Duodenal mucosa (tissue), 2 donors: ENCODE measurements around the gene NSMCE3.

Experiments
- H3K27ac ChIP-seq: one replicate; pipeline ENCODE4 v1.7.0; 2013; ENCODE audit warnings: low read depth, low read length
- H3K27me3 ChIP-seq, 2 donors: one replicate each; pipeline ENCODE4 v1.7.0; 2013; ENCODE audit warnings: low read length in 2 of 2, control low read depth in 1 of 2; ENCODE audit not compliant: insufficient read depth in 2 of 2, control insufficient read depth in 1 of 2
- H3K36me3 ChIP-seq, 2 donors: one replicate each; pipeline ENCODE4 v1.7.0; 2013; ENCODE audit warnings: low read length in 2 of 2, control low read depth in 1 of 2; ENCODE audit not compliant: insufficient read depth in 2 of 2, control insufficient read depth in 1 of 2
- H3K4me1 ChIP-seq, 2 donors: one replicate each; pipeline ENCODE4 v1.7.0; 2013; ENCODE audit warnings: low read length in 2 of 2, control low read depth in 1 of 2; ENCODE audit not compliant: insufficient read depth in 2 of 2, control insufficient read depth in 1 of 2
- H3K4me3 ChIP-seq, 2 donors: one replicate each; pipeline ENCODE4 v1.7.0; 2013; ENCODE audit warnings: low read length in 2 of 2, low read depth in 1 of 2
- H3K9ac ChIP-seq, 2 donors: one replicate each; pipeline ENCODE4 v1.7.0; 2013; ENCODE audit warnings: low read length in 2 of 2, low read depth in 1 of 2
- H3K9me3 ChIP-seq, 2 donors: one replicate each; pipeline ENCODE4 v1.7.0; 2013; ENCODE audit warnings: low read length in 2 of 2, control low read depth in 1 of 2; ENCODE audit not compliant: control insufficient read depth in 1 of 2

The NSMCE3 gene

GRCh38 chr15:29269485-29270168 is at the start of gene NSMCE3:
NSMCE3 (minus strand) TSS chr15:29269822; CDS start chr15:29269705, 117 bp downstream.
- Histone ChIP-seq H3K4me1 (peaks cover 13 to 17% of the 10 kb centered on the region in 2 donors), H3K27me3 (no peaks in the 10 kb centered on the region), H3K9ac (peak within 1 kb of the TSS; percentile 80 to 85), H3K27ac (peak within 1 kb of the TSS; percentile 86), H3K4me3 (peak within 1 kb of the TSS; percentile 95 to 97), H3K9me3 (no peaks in the 10 kb centered on the region), H3K36me3 (no peaks in the 10 kb centered on the region)

GRCh38 chr15:29316422-29316821 is 46.8 kb upstream of the NSMCE3 start:
- no peaks in the 10 kb centered on the region for H3K36me3 ChIP-seq
- no peak overlapping the region for H3K4me3 ChIP-seq
- no peaks in the 10 kb centered on the region for H3K27me3 ChIP-seq
- no peak overlapping the region for H3K27ac ChIP-seq
- H3K4me1 ChIP-seq = no peaks in the 10 kb centered on the region
- H3K9ac ChIP-seq = no peak overlapping the region
- no peaks in the 10 kb centered on the region for H3K9me3 ChIP-seq

- H3K36me3 ChIP-seq = no peaks in the 10 kb centered on the region
- H3K9me3 ChIP-seq = no peaks in the 10 kb centered on the region
- H3K4me3 ChIP-seq = no peak overlapping the region
- H3K4me1 ChIP-seq = no peaks in the 10 kb centered on the region
- H3K27me3 ChIP-seq = no peaks in the 10 kb centered on the region
- no peak overlapping the region for H3K9ac ChIP-seq
- H3K27ac ChIP-seq = no peak overlapping the region
Observed at GRCh38 chr15:29312387-29312786, 42.8 kb upstream of the NSMCE3 start.

GRCh38 chr15:29311696-29312095 is 42.1 kb upstream of the NSMCE3 start:
- H3K27me3 ChIP-seq = no peaks in the 10 kb centered on the region
- no peaks in the 10 kb centered on the region for H3K4me1 ChIP-seq
- no peaks in the 10 kb centered on the region for H3K9me3 ChIP-seq
- no peak overlapping the region for H3K27ac ChIP-seq
- no peak overlapping the region for H3K4me3 ChIP-seq
- no peaks in the 10 kb centered on the region for H3K36me3 ChIP-seq
- H3K9ac ChIP-seq = no peak overlapping the region

- Histone ChIP-seq H3K4me3 (no peak overlapping the region), H3K9ac (no peak overlapping the region), H3K36me3 (no peaks in the 10 kb centered on the region), H3K27me3 (no peaks in the 10 kb centered on the region), H3K9me3 (no peaks in the 10 kb centered on the region), H3K4me1 (no peaks in the 10 kb centered on the region), H3K27ac (no peak overlapping the region)
Observed at GRCh38 chr15:29309139-29309538, 39.5 kb upstream of the NSMCE3 start.

- Histone ChIP-seq H3K9ac (no peak overlapping the region), H3K36me3 (no peaks in the 10 kb centered on the region), H3K4me1 (no peaks in the 10 kb centered on the region), H3K27me3 (no peaks in the 10 kb centered on the region), H3K9me3 (no peaks in the 10 kb centered on the region), H3K4me3 (no peak overlapping the region), H3K27ac (no peak overlapping the region)
Observed at GRCh38 chr15:29308299-29308698, 38.7 kb upstream of the NSMCE3 start.

GRCh38 chr15:29305556-29305955 is 35.9 kb upstream of the NSMCE3 start:
- Histone ChIP-seq H3K9me3 (no peaks in the 10 kb centered on the region), H3K4me3 (no peak overlapping the region), H3K27me3 (no peaks in the 10 kb centered on the region), H3K4me1 (no peaks in the 10 kb centered on the region), H3K27ac (no peak overlapping the region), H3K36me3 (no peaks in the 10 kb centered on the region), H3K9ac (no peak overlapping the region)

GRCh38 chr15:29302871-29303270 is 33.2 kb upstream of the NSMCE3 start:
- H3K9me3 ChIP-seq = no peaks in the 10 kb centered on the region
- H3K27ac ChIP-seq = no peak overlapping the region
- H3K9ac ChIP-seq = no peak overlapping the region
- no peaks in the 10 kb centered on the region for H3K27me3 ChIP-seq
- no peaks in the 10 kb centered on the region for H3K36me3 ChIP-seq
- no peak overlapping the region for H3K4me3 ChIP-seq
- no peaks in the 10 kb centered on the region for H3K4me1 ChIP-seq

- Histone ChIP-seq H3K36me3 (no peaks in the 10 kb centered on the region), H3K9ac (no peak overlapping the region), H3K27ac (no peak overlapping the region), H3K4me1 (no peaks in the 10 kb centered on the region), H3K9me3 (no peaks in the 10 kb centered on the region), H3K4me3 (no peak overlapping the region), H3K27me3 (no peaks in the 10 kb centered on the region)
Observed at GRCh38 chr15:29299784-29300183, 30.2 kb upstream of the NSMCE3 start.

- Histone ChIP-seq H3K9me3 (no peaks in the 10 kb centered on the region), H3K4me3 (no peak overlapping the region), H3K4me1 (no peaks in the 10 kb centered on the region), H3K36me3 (no peaks in the 10 kb centered on the region), H3K9ac (no peak overlapping the region), H3K27ac (no peak overlapping the region), H3K27me3 (no peaks in the 10 kb centered on the region)
Observed at GRCh38 chr15:29299331-29299730, 29.7 kb upstream of the NSMCE3 start.
